Limb (tissue), 2 donors: Measurements from ENCODE around the gene RACGAP1.
"Not testable (repeated sequence)": the region's sequence is repeated elsewhere in the genome, so short reads cannot be mapped to it uniquely, and the experiment has no call there.

ENCODE experiments used
- DNase-seq, 2 donors: peaks; one replicate each; pipeline ENCODE4 v3.0.0-alpha.2; 2016; ENCODE audit errors: extremely low spot score in 2 of 2

RACGAP1 gene

GRCh38 chr12:49987625-49988303 is 37.5 kb downstream of the RACGAP1 start:
- peak in 1 of 2 donors; percentile 31 for DNase-seq

- DNase-seq, result not testable (repeated sequence)
These were observed 38.8 kb downstream of the RACGAP1 start for GRCh38 chr12:49986476-49986875.

GRCh38 chr12:49985981-49986380 is 39.3 kb downstream of the RACGAP1 start:
- DNase-seq, result no peak

- peak in 1 of 2 donors; percentile 30 for DNase-seq
These were observed 40.6 kb downstream of the RACGAP1 start for GRCh38 chr12:49984476-49985359.

- DNase-seq, result peak; percentile 67 to 85
These were observed 41.4 kb downstream of the RACGAP1 start for GRCh38 chr12:49983892-49984291.

- DNase-seq, result no peak
These were observed 42.8 kb downstream of the RACGAP1 start for GRCh38 chr12:49982246-49983087.

GRCh38 chr12:49980501-49981349 is 44.6 kb downstream of the RACGAP1 start:
- DNase-seq, result no peak

GRCh38 chr12:49979791-49980190 is 45.5 kb downstream of the RACGAP1 start:
- no peak for DNase-seq

GRCh38 chr12:49979016-49979586 is 46.2 kb downstream of the RACGAP1 start:
- DNase-seq, result peak in 1 of 2 donors; percentile 49

- no peak for DNase-seq
These were observed 47.2 kb downstream of the RACGAP1 start for GRCh38 chr12:49978125-49978524.

- no peak for DNase-seq
These were observed 48.7 kb downstream of the RACGAP1 start for GRCh38 chr12:49976557-49976956.

GRCh38 chr12:49975318-49975761 is 50.0 kb downstream of the RACGAP1 start:
- peak in 1 of 2 donors; percentile 29 for DNase-seq

GRCh38 chr12:49974677-49975317 is 50.5 kb downstream of the RACGAP1 start:
- no peak for DNase-seq

- peak; percentile 24 to 69 for DNase-seq
These were observed 51.0 kb downstream of the RACGAP1 start for GRCh38 chr12:49974231-49974675.

- DNase-seq, result no peak
These were observed 51.9 kb downstream of the RACGAP1 start for GRCh38 chr12:49973361-49973830.

- no peak for DNase-seq
These were observed 52.5 kb downstream of the RACGAP1 start, which contains the start of gene AQP6 for GRCh38 chr12:49972641-49973360. Gene AQP6 (plus strand): TSS chr12:49972947. CDS start chr12:49973174, 227 bp downstream.

- DNase-seq, result no peak
These were observed 53.2 kb downstream of the RACGAP1 start for GRCh38 chr12:49972129-49972528.

GRCh38 chr12:49971141-49971540 is 54.2 kb downstream of the RACGAP1 start:
- DNase-seq, result no peak

GRCh38 chr12:49970658-49971057 is 54.6 kb downstream of the RACGAP1 start:
- DNase-seq, result no peak
